DND-41 (cell line): Measurements from ENCODE around the gene PHF1.

Source experiments
- ATAC-seq: fragments of 200-7000 bp; cut with Tn5 transposase; 3 replicates; pipeline ENCODE4 v1.9.1; 2021; ENCODE audit warnings: low read depth; ENCODE audit not compliant: insufficient read depth
- DNase-seq: peaks from one replicate; pipeline ENCODE4 v3.0.0-alpha.2; 2020
- H2AFZ ChIP-seq: 2 replicates; pipeline ENCODE4 v1.6.0; 2012; ENCODE audit warnings: low read depth, low read length
- H3K27ac ChIP-seq: 2 replicates; pipeline ENCODE4 v1.5.1; 2012; ENCODE audit warnings: low read length, inconsistent platforms
- H3K27me3 ChIP-seq: fragments of 200-600 bp; sonication (generic); 2 replicates; pipeline ENCODE4 v1.6.0; 2012; ENCODE audit warnings: low read length, mild to moderate bottlenecking, inconsistent platforms; ENCODE audit not compliant: insufficient read depth, poor library complexity
- H3K36me3 ChIP-seq: 2 replicates; pipeline ENCODE4 v1.5.1; 2012; ENCODE audit warnings: low read length, inconsistent platforms; ENCODE audit not compliant: insufficient read depth
- H3K4me1 ChIP-seq: 2 replicates; pipeline ENCODE4 v1.5.1; 2012; ENCODE audit warnings: mild to moderate bottlenecking, low read length; ENCODE audit not compliant: insufficient read depth
- H3K4me2 ChIP-seq: 2 replicates; pipeline ENCODE4 v1.6.0; 2012; ENCODE audit warnings: mild to moderate bottlenecking, moderate library complexity, low read length, inconsistent platforms; ENCODE audit not compliant: insufficient read depth
- H3K4me3 ChIP-seq, 2 experiments: fragments of 200-600 bp in 1 of 2; shearing (Covaris generic) in 1 of 2; 2 replicates each; pipeline ENCODE4 v1.5.1; 2012 to 2016; ENCODE audit warnings: inconsistent platforms in 2 of 2, low read length in 2 of 2, mild to moderate bottlenecking in 2 of 2, low read depth in 1 of 2, moderate library complexity in 1 of 2
- H3K79me2 ChIP-seq: 2 replicates; pipeline ENCODE4 v1.6.0; 2012; ENCODE audit warnings: low read length, inconsistent platforms; ENCODE audit not compliant: insufficient read depth
- H3K9ac ChIP-seq: 2 replicates; pipeline ENCODE4 v1.6.0; 2012; ENCODE audit warnings: low read depth, mild to moderate bottlenecking, inconsistent platforms, low read length, moderate library complexity
- H3K9me3 ChIP-seq: 2 replicates; pipeline ENCODE4 v1.5.1; 2012; ENCODE audit warnings: low read length, moderate library complexity, mild to moderate bottlenecking, inconsistent platforms; ENCODE audit not compliant: insufficient read depth, severe bottlenecking
- H4K20me1 ChIP-seq: 2 replicates; pipeline ENCODE4 v1.6.0; 2012; ENCODE audit warnings: low read length; ENCODE audit not compliant: insufficient read depth
- EZH2 ChIP-seq: IDR thresholded peaks from 3 replicates; pipeline ENCODE4 v1.6.1; 2012; ENCODE audit warnings: borderline replicate concordance, low read depth, mild to moderate bottlenecking, moderate library complexity, low read length, inconsistent platforms; ENCODE audit not compliant: severe bottlenecking
- TF ChIP-seq, protein P1 (sequence below): IDR thresholded peaks from 2 replicates; pipeline ENCODE4 v1.5.1; 2012; ENCODE audit warnings: borderline replicate concordance, low read length, moderate library complexity, mild to moderate bottlenecking; ENCODE audit not compliant: poor library complexity, severe bottlenecking; ENCODE audit errors: extremely low read depth

PHF1 gene

GRCh38 chr6:33391922-33392594 is 18.8 kb upstream of the PHF1 start:
- Histone ChIP-seq H3K9me3 (no peaks in the 10 kb centered on the region), H3K27ac (peak overlapping the region; percentile 97), H2AFZ (peak overlapping the region; percentile 72), H3K4me2 (peak overlapping the region; percentile 93), H3K4me3 (peak overlapping the region; percentile 67 to 80), H3K27me3 (no peaks in the 10 kb centered on the region), H4K20me1 (peaks cover 27% of the 10 kb centered on the region), H3K9ac (peak overlapping the region; percentile 94), H3K36me3 (peaks cover 41% of the 10 kb centered on the region), H3K4me1 (peaks cover 45% of the 10 kb centered on the region), H3K79me2 (peaks cover 52% of the 10 kb centered on the region)
- DNase-seq (peak; percentile 44), ATAC-seq (peak; percentile 33)
- TF ChIP-seq, protein P1, sequence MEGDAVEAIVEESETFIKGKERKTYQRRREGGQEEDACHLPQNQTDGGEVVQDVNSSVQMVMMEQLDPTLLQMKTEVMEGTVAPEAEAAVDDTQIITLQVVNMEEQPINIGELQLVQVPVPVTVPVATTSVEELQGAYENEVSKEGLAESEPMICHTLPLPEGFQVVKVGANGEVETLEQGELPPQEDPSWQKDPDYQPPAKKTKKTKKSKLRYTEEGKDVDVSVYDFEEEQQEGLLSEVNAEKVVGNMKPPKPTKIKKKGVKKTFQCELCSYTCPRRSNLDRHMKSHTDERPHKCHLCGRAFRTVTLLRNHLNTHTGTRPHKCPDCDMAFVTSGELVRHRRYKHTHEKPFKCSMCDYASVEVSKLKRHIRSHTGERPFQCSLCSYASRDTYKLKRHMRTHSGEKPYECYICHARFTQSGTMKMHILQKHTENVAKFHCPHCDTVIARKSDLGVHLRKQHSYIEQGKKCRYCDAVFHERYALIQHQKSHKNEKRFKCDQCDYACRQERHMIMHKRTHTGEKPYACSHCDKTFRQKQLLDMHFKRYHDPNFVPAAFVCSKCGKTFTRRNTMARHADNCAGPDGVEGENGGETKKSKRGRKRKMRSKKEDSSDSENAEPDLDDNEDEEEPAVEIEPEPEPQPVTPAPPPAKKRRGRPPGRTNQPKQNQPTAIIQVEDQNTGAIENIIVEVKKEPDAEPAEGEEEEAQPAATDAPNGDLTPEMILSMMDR = no peak

DNA sequence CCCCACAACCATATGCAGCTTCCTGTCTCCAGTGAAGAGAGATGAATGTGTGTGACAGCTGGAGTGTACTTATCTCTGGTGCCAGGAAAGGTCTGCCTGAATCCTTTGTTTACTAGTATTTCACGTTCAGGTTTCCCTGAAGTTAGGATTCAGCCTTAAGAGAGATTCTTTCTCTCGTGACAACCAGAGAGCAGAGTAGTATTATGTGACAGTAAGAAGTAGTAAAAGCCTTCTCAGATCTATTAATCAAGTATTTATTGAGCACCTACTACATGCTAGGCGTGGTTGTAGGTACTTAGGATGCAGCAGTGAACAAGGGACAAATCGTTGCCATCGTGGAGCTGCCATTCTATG is 18.2 kb upstream of the PHF1 start:
- peak overlapping the region; percentile 67 to 80 for H3K4me3 ChIP-seq
- H3K79me2 ChIP-seq = peaks cover 56% of the 10 kb centered on the region
- H3K27me3 ChIP-seq = no peaks in the 10 kb centered on the region
- no peak for DNase-seq
- H3K9ac ChIP-seq = peak overlapping the region; percentile 94
- H3K27ac ChIP-seq = peak overlapping the region; percentile 97
- peak overlapping the region; percentile 93 for H3K4me2 ChIP-seq
- H3K4me1 ChIP-seq = peaks cover 47% of the 10 kb centered on the region
- H3K36me3 ChIP-seq = peaks cover 45% of the 10 kb centered on the region
- no peak for TF ChIP-seq EZH2
- TF ChIP-seq, protein P1 = no peak
- H2AFZ ChIP-seq = no peak overlapping the region; the same call in 1 of the 2 replicates
- no peak for ATAC-seq
- H4K20me1 ChIP-seq = peaks cover 30% of the 10 kb centered on the region
- H3K9me3 ChIP-seq = no peaks in the 10 kb centered on the region

DNA sequence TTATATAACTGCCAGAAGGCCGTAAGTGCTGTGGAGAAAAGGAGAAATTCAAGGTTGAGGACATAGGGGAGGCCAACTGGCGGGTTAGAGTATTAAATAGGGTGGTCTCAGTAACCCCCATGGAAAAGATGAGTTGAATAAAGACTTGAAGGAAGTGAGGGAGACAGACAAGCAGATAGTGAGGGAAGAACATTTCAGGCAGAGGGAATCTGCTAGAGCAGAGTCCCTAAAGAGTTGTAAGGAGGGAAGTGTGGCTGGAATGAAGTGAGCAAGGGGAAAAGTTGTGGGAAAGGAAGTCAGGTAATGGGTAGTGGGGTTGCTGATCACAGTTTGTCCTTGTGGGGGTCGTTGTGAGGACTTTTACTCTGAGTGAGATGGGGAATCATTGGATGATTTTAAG is 17.8 kb upstream of the PHF1 start:
- Histone ChIP-seq H4K20me1 (peaks cover 34% of the 10 kb centered on the region), H2AFZ (no peak overlapping the region), H3K27ac (peak overlapping the region; percentile 97)

More for the DNA sequence above, 17.8 kb upstream of the PHF1 start:
- H3K27me3 ChIP-seq = no peaks in the 10 kb centered on the region
- no peak for DNase-seq
- no peaks in the 10 kb centered on the region for H3K9me3 ChIP-seq
- H3K79me2 ChIP-seq = peaks cover 60% of the 10 kb centered on the region
- peaks cover 49% of the 10 kb centered on the region for H3K36me3 ChIP-seq
- TF ChIP-seq, protein P1 = no peak
- ATAC-seq = no peak
- peak overlapping the region; percentile 67 to 80 for H3K4me3 ChIP-seq
- H3K4me2 ChIP-seq = peak overlapping the region; percentile 93
- H3K9ac ChIP-seq = peak overlapping the region; percentile 94
- peaks cover 50% of the 10 kb centered on the region for H3K4me1 ChIP-seq
